GM20431 (cell line): Measurements from ENCODE around the gene PEX1.
"Not testable (repeated sequence)": the region's sequence is repeated elsewhere in the genome, so short reads cannot be mapped to it uniquely, and the experiment has no call there.

Experiments used
- in situ Hi-C: fragments of 300-500 bp; cut with MseI, MboI; formaldehyde crosslinking; loops from one replicate; pipeline ENCODE4 v1.15.0; 2020; ENCODE audit warnings: low sequenced_read_pairs; ENCODE audit not compliant: unreplicated experiment

Gene PEX1

DNA sequence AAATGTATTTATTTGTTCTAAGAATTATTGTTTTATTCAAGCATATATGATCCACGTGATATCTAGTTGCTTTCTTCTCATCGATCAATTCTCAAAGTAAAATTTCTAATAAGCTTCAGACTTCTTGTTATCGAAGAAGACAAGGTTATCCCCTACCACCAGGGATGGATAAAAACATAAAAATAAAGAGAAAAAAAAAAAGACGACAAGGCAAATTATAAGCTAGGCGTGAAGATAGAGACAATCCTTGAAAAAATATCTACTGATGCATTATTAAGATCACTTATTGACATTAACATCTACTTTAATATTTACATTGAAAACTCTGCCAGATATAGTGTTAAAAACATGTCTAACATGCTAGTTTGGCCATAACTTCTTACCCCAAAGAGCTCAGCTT lies 19.4 kb downstream of the PEX1 start:
- in situ Hi-C loops, result no loop called here

GRCh38 chr7:92506363-92506762 lies 22.0 kb downstream of the PEX1 start:
- in situ Hi-C loops, result no loop called here

GRCh38 chr7:92504563-92504962 lies 23.8 kb downstream of the PEX1 start:
- in situ Hi-C loops, result no loop called here

DNA sequence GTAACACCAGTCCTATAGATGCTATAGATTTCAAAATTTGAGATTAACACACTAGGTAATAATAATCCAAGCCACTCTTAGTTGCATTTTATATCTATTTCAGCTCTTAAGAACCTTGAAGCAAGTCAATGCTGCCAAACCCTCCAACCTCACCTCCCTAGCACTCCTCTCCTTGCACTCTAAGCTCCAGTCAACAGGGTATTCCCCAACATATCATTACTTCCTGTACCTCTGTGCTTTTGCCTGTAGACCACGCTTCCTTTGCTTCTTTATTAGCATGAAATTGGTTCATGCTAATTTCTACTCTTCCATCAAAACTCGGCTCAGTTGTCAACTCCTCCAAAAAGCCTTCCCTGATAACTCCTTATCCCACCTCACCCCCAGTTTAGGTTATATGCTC lies 24.6 kb downstream of the PEX1 start:
- in situ Hi-C loops, result no loop called here

- in situ Hi-C loops, result no loop called here
Observed at GRCh38 chr7:92498557-92498956, 29.8 kb downstream of the PEX1 start.

GRCh38 chr7:92496876-92497275 lies 31.4 kb downstream of the PEX1 start:
- in situ Hi-C loops, result no loop called here

DNA sequence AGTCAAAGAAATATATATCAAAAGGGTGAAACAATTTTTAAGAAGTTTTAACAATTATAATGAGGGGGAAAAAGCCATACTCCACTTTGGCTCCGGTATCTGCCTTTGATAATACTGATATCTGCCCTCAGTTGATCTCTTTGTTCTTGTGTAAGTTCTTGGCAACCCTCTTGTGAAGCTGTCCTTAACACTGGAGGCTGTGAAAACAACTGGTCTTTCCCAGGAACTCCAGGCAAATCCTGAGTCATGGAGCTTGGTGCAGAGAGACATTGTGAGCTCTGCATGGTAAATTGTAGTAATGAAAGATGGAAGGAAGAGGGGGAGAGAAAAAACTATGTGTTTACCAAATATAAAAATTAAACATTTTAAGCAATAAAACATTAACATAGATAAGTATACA lies 38.7 kb downstream of the PEX1 start:
- in situ Hi-C loops, result no loop called here

DNA sequence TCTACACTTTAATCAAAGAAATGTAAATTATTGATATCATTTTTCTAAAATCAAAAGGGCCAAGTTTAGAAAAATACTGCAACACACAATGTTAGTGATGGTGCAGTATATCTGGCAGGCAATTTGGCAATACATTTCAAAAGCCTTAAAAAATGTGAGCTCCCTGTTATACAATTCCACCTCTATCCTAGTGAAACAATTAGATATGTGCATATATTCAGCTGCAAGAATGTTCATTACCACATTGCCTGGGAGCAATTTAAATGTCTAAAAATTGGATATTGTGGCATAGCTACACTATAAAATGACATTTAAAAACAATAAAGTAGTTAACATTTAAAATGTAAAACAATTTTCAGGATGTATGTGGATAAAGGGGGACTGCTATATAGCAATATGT lies 40.5 kb downstream of the PEX1 start:
- in situ Hi-C loops, result no loop called here

DNA sequence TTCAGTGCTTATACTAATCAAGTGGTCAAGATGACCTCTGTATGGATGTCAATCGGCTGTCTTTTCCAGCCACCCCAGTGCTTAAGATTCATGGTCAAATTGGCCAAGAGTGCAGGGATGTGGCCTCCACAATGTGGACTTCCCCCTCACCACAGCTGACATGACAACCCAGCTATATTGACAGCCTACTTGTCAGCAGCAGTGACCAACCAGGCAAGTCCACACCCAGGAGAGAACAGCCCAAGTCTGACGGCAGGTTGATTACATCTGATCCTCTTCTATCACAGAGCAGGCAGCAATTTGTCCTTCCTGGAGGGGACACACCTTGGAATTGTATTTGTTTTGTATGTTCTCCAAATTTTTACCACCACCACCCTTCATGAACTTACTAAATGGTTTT lies 42.3 kb downstream of the PEX1 start:
- in situ Hi-C loops, result no loop called here

DNA sequence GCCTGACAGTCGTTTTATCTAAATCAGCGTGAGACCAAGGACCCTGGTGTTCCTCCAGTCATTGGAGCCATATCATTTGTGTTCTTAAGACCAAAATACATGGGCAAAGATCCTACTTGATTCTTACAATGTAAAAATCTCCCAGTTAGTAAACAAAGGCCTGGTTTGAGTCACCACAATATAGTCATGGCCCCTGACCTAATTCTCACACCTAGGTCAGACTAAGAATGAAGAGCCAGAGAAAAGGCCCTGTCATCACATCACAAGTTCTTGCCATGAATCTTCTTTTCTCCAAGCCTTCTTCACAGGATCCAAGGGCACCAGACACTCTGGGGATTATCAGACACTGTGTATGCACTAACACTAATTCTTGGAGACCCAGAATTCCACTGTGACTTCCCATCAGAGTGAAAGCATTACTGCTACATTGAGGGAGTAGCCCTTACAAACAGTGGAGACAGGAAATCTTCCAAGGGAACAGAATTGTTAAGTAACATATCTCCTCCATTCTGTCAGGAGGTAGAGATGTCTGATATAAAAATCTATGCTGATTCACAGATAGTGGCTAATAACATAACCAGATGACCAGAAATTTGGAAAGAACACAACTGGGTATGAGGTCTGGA lies 42.9 kb downstream of the PEX1 start:
- in situ Hi-C loops, result no loop called here

DNA sequence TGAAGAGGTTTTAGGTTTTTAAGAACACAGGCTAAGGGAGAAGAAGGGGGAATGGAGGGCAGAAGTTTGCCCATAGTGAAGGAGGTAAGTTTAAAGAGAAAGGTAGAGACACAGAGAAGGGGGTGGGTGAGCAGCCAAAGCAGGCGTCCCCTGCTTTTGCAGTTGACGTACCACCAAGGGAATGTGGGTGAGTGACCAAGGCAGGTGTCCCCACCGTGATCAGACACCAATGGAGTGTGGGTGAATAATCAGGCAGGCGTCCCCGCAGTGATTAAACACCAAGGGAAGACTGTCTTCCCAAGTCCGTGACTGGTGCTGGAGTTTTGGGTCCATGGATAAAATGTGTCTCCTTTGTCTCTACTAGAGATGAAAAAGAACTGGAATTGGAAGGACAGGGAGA lies 44.1 kb downstream of the PEX1 start:
- in situ Hi-C loops, result not testable (repeated sequence)

DNA sequence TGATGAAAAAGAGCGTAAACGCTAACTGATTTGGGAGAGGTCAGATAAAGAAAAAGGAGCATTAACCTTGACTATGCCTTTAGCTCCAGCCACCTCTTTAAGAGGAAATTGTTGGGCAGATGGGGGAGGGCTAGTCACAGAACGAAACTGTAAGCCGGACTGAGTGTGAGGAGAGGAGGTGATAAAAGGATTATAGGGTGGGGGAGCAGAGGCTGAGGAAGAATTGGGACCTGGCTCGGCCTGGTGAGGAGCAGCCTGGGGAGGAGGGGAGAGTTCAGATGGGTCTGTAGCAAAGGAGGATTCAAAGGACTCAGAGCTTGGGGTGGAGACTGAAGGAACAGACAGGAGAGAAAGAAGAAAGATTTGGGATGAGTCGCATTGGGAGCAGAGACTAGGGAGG lies 44.7 kb downstream of the PEX1 start:
- in situ Hi-C loops, result not testable (repeated sequence)

DNA sequence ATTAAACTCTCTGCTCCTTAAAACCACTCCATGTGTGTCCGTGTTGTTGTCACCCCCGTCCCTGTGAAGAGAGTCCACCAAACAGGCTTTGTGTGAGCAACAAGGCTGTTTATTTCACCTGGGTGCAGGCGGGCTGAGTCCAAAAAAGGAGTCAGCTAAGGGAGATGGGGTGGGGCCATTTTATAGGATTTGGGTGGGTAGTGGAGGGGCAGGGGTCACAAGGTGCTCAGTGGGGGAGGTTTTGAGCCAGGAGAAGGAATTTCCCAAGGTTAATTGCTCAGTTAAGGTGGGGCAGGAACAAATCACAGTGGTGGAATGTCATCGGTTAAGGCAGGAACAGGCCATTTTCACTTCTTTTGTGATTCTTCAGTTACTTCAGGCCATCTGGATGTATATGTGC lies 49.2 kb downstream of the PEX1 start:
- in situ Hi-C loops, result not testable (repeated sequence)

DNA sequence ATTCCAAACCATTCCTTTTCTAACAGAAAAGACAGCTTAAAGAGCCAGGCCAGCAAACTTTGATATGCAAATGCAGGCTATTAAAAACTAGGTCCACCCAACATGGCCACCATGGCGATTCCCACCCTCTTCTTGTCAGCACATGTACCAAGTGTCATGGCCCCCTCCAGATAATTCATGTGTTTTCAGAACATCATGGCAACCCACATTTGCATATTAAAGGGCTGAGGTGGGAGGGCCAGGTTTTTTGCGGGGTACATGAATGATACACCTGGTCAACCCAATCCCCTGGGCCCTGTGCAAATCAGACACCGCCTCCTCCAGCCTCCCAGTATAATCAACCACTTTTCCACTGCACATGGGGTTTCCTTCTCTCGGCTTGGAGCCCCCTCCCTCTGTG lies 49.6 kb downstream of the PEX1 start:
- in situ Hi-C loops, result no loop called here

DNA sequence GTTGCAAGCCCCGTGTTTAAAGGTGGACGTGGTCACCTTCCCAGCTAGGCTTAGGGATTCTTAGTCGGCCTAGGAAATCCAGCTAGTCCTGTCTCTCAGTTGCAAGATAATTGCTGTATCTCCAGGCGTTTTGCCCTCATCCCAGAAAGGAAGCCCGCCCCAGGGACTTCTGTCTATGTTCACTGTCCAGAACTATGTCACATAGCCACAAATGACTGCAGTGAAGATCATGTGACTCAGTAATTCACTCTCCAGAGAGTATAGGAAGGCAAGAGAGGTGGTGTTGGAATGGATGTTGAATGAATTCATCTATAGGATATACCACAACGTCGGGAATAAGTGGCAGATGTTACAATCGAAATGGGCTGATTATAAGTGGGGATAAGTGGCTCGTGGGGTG lies 50.2 kb downstream of the PEX1 start:
- in situ Hi-C loops, result no loop called here

- in situ Hi-C loops, result not testable (repeated sequence)
Observed at GRCh38 chr7:92477681-92478080, 50.6 kb downstream of the PEX1 start, which contains the start of gene ERVW-1. ERVW-1 (minus strand) TSS chr7:92477946; CDS start chr7:92470381, 7,565 bp downstream.

GRCh38 chr7:92475851-92476590 lies 52.3 kb downstream of the PEX1 start:
- in situ Hi-C loops, result not testable (repeated sequence)

DNA sequence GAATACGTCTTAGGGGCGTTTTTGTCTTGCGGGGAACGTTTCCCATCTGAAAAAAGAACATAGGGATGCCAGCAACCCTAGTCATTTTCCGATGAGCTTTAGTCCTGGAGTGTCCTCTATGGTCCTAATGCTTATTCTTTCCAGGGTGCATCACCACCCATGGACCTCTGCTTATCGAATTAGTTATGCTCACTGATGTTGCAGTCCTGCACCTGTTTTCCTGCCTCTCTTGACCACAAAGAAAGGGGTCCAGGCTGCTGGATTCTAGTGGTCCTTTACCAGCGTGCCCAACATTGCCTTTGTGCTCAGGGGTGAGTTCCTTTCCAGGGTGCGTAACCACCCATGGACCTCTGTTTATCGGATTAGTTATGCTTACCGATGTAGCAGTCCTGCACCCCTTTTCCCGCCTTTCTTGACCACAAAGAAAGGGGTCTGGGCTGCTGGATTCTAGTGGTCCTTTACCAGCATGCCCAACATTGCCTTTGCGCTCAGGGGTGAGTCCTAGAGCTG lies 53.0 kb downstream of the PEX1 start:
- in situ Hi-C loops, result not testable (repeated sequence)

- in situ Hi-C loops, result not testable (repeated sequence)
Observed at GRCh38 chr7:92473989-92474388, 54.3 kb downstream of the PEX1 start.

DNA sequence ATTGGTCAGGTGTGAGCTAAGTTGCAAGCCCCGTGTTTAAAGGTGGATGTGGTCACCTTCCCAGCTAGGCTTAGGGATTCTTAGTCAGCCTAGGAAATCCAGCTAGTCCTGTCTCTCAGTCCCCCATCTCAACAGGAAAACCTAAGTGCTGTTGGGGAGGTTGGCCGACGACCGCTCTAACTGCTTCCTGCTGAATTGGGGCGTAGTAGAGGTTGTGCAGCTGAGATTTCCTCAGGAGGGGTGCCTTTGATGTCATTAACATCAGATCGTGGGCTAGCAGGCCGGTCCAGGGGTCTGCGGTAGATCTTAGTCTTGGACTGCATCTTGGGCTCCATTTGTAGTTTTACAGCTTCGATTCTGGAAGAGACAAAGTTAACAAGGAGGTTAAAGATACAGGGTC lies 59.7 kb downstream of the PEX1 start:
- in situ Hi-C loops, result not testable (repeated sequence)

DNA sequence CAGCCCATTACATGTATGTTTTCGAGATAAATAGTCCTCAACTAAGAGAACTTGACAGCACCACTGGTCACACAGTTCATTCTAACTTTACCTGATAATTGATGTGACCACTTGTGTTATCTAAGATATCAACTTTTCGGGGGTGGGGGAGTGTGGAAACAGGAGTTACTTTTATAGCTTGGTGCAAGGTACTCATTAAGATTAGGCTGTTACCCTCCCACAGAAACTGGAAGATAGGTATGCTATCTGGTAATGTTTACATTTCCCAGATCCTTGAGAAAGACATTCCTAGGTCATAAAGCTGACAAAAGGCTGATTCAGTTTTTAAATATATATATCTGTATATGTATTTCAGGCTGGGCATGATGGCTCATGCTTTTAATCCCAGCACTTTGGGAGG lies 61.6 kb downstream of the PEX1 start:
- in situ Hi-C loops, result no loop called here

GRCh38 chr7:92464515-92464914 lies 63.8 kb downstream of the PEX1 start:
- in situ Hi-C loops, result no loop called here
